Measurements from ENCODE around the gene GRM4.

Gene GRM4

GRCh38 chr6:33978412-33979150 is 167.3 kb downstream of the GRM4 start:
- no peak for DNase-seq (ENCODE audit: low spot score)

GRCh38 chr6:33977606-33978411 is 168.1 kb downstream of the GRM4 start:
- no peak for DNase-seq (ENCODE audit: low spot score)

- no peak for DNase-seq (ENCODE audit: low spot score)
These were observed 169.2 kb downstream of the GRM4 start for GRCh38 chr6:33976437-33977360.

- no peak for DNase-seq (ENCODE audit: low spot score)
These were observed 170.0 kb downstream of the GRM4 start for GRCh38 chr6:33975661-33976436.

GRCh38 chr6:33974471-33974870 is 171.4 kb downstream of the GRM4 start:
- DNase-seq (ENCODE audit: low spot score) = no peak

- DNase-seq (ENCODE audit: low spot score) = no peak
These were observed 171.9 kb downstream of the GRM4 start for GRCh38 chr6:33974030-33974429.

- no peak for DNase-seq (ENCODE audit: low spot score)
These were observed 174.3 kb downstream of the GRM4 start for GRCh38 chr6:33971580-33971979.
